ENCODE results near the gene NRG3. TPM values are rescaled to one million over a fixed set of nuclear protein-coding genes. Genes with fewer than 3 reads are reported as not detected.

NRG3 gene
- total and polyA plus RNA-seq, 12 donors = 0.03 to 0.73 (median 0.13) TPM; not detected in 5

DNA sequence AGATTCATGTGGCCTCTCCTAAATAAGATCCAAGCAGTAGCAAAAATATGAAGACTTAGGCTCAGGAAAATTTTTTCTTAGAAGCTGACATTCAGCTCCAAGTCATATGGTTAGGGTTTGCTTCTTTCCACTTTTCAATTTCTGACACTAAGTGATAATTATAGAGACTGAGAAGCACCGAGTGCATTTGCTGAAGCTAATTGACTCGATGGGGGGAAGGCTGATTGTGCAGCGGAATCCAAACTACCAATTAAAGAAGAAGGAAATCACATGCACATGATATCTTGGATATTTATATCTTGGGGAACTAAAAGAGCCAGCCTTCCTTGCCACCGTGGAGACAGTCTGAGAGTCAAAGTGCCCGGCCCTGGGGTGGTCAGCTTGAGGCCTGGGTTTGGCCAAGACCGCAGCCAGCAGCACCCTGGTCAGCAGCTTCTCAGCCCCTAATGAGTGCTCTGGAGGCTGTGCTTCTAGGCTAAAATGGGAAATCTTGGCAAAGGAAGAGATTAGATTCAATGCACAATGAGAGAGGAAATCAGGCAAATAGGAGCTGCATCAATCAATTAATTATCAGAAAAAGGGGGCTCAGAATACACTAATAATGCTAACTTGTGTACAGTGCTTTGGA is 589.3 kb downstream of the NRG3 start:
- Histone ChIP-seq H3K9me3 (no peaks in the 10 kb centered on the region), H3K27ac (no peak overlapping the region), H3K36me3 (no peaks in the 10 kb centered on the region), H3K4me3 (no peak overlapping the region), H3K4me1 (peaks cover 0 to 3% (median 0%) of the 10 kb centered on the region in 9 donors), H3K27me3 (no peaks in the 10 kb centered on the region)
- no peak for DNase-seq
- intact Hi-C loops (cut with DNase I) = no loop called here
- 39 to 50% methylated on average over 6 of the region's 6 CpGs for WGBS, 2 donors
- TF ChIP-seq, protein P1, sequence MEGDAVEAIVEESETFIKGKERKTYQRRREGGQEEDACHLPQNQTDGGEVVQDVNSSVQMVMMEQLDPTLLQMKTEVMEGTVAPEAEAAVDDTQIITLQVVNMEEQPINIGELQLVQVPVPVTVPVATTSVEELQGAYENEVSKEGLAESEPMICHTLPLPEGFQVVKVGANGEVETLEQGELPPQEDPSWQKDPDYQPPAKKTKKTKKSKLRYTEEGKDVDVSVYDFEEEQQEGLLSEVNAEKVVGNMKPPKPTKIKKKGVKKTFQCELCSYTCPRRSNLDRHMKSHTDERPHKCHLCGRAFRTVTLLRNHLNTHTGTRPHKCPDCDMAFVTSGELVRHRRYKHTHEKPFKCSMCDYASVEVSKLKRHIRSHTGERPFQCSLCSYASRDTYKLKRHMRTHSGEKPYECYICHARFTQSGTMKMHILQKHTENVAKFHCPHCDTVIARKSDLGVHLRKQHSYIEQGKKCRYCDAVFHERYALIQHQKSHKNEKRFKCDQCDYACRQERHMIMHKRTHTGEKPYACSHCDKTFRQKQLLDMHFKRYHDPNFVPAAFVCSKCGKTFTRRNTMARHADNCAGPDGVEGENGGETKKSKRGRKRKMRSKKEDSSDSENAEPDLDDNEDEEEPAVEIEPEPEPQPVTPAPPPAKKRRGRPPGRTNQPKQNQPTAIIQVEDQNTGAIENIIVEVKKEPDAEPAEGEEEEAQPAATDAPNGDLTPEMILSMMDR (IDR thresholded peaks at IDR 0.05) = no peak
- peak in 1 of 8 donors; percentile 42 for ATAC-seq

DNA sequence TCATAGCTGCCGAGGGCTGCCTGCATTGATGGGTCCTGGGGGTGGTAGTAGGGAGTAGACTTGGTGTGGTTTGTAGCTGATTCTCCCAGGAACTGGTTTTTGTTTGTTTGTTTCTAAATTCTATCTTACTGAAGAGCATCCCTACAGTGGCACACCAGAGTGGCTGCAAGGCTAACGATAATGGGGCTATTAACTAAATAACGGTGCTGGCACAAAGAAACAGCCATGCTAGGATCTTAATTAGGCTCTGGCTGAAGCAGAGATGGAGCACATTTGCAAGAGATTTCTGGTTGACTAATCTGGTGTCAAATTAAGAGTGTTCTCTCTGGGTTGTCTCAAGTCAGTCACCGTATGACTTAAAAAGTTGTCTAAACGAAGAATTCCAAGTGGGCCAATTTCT is 590.0 kb downstream of the NRG3 start:
- no peak overlapping the region for H3K4me3 ChIP-seq
- H3K9me3 ChIP-seq = no peaks in the 10 kb centered on the region
- peaks cover 0 to 3% (median 0%) of the 10 kb centered on the region in 9 donors for H3K4me1 ChIP-seq
- TF ChIP-seq, protein P1 (IDR thresholded peaks at IDR 0.05) = no peak
- intact Hi-C loops (cut with DNase I) = no loop called here
- no peak overlapping the region for H3K27ac ChIP-seq
- WGBS, 2 donors = 81 to 82% methylated on average over 5 of the region's 5 CpGs
- no peaks in the 10 kb centered on the region for H3K36me3 ChIP-seq
- H3K27me3 ChIP-seq = no peaks in the 10 kb centered on the region
- no peak for ATAC-seq
- no peak for DNase-seq

DNA sequence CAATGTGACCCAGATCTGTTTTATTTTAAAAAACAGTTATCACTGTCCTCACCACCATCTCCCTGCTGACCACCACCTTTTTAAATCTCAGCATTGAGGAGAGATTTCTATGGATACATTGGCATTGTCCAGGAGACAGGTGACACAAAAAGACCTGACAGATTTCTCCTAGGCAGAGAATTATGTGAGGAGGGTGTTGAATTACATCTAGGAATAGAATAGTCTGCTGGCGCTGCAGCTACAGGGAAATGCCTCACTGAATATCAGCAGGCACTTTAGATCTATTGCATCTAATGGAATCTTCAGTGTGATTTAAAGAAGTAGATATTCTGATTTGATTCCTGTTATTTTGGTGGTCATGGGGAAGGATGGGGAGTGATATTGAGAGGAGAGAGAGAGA is 593.5 kb downstream of the NRG3 start:
- Histone ChIP-seq H3K9me3 (no peaks in the 10 kb centered on the region), H3K36me3 (no peaks in the 10 kb centered on the region), H3K4me1 (peaks cover 0 to 3% (median 0%) of the 10 kb centered on the region in 9 donors), H3K27me3 (no peaks in the 10 kb centered on the region), H3K4me3 (no peak overlapping the region), H3K27ac (no peak overlapping the region)
- intact Hi-C loops (cut with DNase I) = no loop called here
- ATAC-seq = no peak
- 71 to 91% methylated on average over 1 of the region's 1 CpG for WGBS, 2 donors
- TF ChIP-seq, protein P1 (IDR thresholded peaks at IDR 0.05) = no peak
- DNase-seq = no peak

DNA sequence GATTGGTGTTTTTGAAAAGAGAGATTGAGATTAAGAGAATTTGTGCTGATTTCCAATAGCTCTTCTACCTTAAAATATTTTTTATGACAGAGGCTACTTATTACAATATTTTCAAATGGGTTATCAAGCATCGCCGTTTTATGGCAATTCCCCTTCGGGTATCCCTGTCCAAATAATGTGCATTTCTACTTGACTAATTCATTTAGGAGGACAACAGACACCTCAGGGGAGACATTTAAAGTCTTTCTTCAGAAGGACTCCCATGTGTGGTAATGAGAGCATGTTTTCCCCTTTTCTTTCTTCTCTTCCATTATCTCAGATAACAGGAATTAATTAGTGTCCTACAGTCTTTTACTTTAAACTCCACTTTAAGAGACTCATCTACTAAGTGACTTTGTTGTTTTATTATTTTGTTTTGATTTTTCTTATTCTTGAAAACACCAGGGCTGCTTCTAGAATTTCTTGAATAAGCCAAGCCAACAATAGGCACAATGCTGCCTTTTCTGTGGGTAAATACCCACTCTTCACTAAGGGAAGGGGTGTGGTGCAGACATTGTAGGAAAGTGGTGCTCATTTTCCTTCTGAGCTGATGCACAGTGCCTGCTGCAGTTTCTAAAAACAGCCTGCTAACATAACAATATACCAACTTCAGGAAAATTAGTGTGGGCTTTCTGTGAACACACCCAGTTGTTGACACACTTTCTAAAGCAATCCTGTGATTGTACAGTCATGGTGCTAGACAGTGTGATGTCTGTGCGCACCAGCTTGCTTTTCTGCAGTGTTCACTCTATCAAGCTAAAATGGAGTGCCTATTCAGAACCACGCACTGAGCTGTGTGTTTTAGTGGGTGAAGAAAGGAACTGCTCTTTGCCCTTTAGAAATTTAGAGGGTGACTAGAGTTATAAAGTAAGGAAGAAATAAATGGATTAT is 597.7 kb downstream of the NRG3 start:
- WGBS, 2 donors = 89 to 92% methylated on average over 5 of the region's 5 CpGs
- no peak for ATAC-seq
- TF ChIP-seq, protein P1 (IDR thresholded peaks at IDR 0.05) = no peak

More for the DNA sequence above, 597.7 kb downstream of the NRG3 start:
- Histone ChIP-seq H3K4me1 (no peaks in the 10 kb centered on the region), H3K36me3 (no peaks in the 10 kb centered on the region), H3K27ac (no peak overlapping the region), H3K9me3 (peaks cover 0 to 15% (median 0%) of the 10 kb centered on the region in 11 donors), H3K27me3 (no peaks in the 10 kb centered on the region), H3K4me3 (no peak overlapping the region)
- DNase-seq = no peak
- intact Hi-C loops (cut with DNase I) = no loop called here

All from heart right ventricle (tissue), 16 donors.